Subcutaneous adipose tissue (tissue), 4 donors: ENCODE results near the gene BLVRA. TPM values are rescaled to one million over a fixed set of nuclear protein-coding genes. Genes with fewer than 3 reads are reported as not detected.

ENCODE experiments used
- CTCF ChIP-seq: fragments of 450-650 bp; IDR thresholded peaks from one replicate; pipeline ENCODE4 v1.5.1; 2016; ENCODE audit warnings: low read depth, mild to moderate bottlenecking, control low read depth, antibody characterized with exemption, moderate library complexity
- total RNA-seq, 4 donors: library from RNA; depleted of rRNA; stranded (reverse); fragments of >200 nt; gene quantifications; one replicate each; pipeline ENCODE4 v1.1.0, GENCODE V29; 2016

Gene BLVRA
- total RNA-seq, 4 donors from 2014 or later = 68.0 to 81.2 (median 72.9) TPM

- no peak for TF ChIP-seq CTCF
These were observed 33.2 kb downstream of the BLVRA start for GRCh38 chr7:43791665-43792064.

- no peak for TF ChIP-seq CTCF
These were observed 34.1 kb downstream of the BLVRA start for GRCh38 chr7:43792471-43793150.

GRCh38 chr7:43799605-43800004 is 41.1 kb downstream of the BLVRA start:
- TF ChIP-seq CTCF = no peak

- no peak for TF ChIP-seq CTCF
These were observed 45.4 kb downstream of the BLVRA start for GRCh38 chr7:43803865-43804264.

GRCh38 chr7:43808410-43808809 is 49.9 kb downstream of the BLVRA start:
- TF ChIP-seq CTCF = no peak

GRCh38 chr7:43815373-43815772 is 56.9 kb downstream of the BLVRA start:
- TF ChIP-seq CTCF = no peak

GRCh38 chr7:43823941-43824340 is 65.5 kb downstream of the BLVRA start:
- TF ChIP-seq CTCF = no peak
